Heart right ventricle (tissue), 16 donors: ENCODE data around the gene NR2C1. TPM values are rescaled to one million over a fixed set of nuclear protein-coding genes. Genes with fewer than 3 reads are reported as not detected.
A peak's percentile ranks its signal among the peaks of the same experiment; 100 is the strongest.
"Not testable (repeated sequence)": the region's sequence is repeated elsewhere in the genome, so short reads cannot be mapped to it uniquely, and the experiment has no call there.

Source experiments
- ATAC-seq, 8 donors: fragments of 200-7000 bp; cut with Tn5 transposase; one replicate each; pipeline ENCODE4 v1.9.1; 2020; ENCODE audit warnings: mild to moderate bottlenecking in 8 of 8, moderate library complexity in 8 of 8, moderate number of reproducible peaks in 1 of 8
- DNase-seq, 2 donors: peaks; one replicate each; pipeline ENCODE4 v3.0.0-alpha.2; 2020
- H3K27ac ChIP-seq, 10 donors: fragments of 200-600 bp; sonication (generic) in 2 of 10; one replicate each; pipeline versions ENCODE4 v1.5.0 to v1.8.0; 2020 to 2022; ENCODE audit warnings: mild to moderate bottlenecking in 3 of 10
- H3K27me3 ChIP-seq, 7 donors: fragments of 200-600 bp; one replicate each; pipeline ENCODE4 v1.8.0; 2021 to 2022; ENCODE audit warnings: mild to moderate bottlenecking in 2 of 7
- H3K36me3 ChIP-seq, 9 donors: fragments of 200-600 bp; sonication (generic) in 1 of 9; one replicate each; pipeline versions ENCODE4 v1.5.0 to v1.8.0; 2020 to 2022; ENCODE audit warnings: mild to moderate bottlenecking in 2 of 9
- H3K4me1 ChIP-seq, 9 donors: fragments of 200-600 bp; sonication (generic) in 1 of 9; one replicate each; pipeline versions ENCODE4 v1.5.0 to v1.8.0; 2020 to 2022; ENCODE audit warnings: mild to moderate bottlenecking in 4 of 9
- H3K4me3 ChIP-seq, 10 donors: fragments of 200-600 bp; sonication (generic) in 2 of 10; one replicate each; pipeline versions ENCODE4 v1.5.0 to v1.8.0; 2020 to 2022; ENCODE audit warnings: mild to moderate bottlenecking in 7 of 10, moderate library complexity in 2 of 10
- H3K9me3 ChIP-seq, 11 donors: fragments of 200-600 bp in 10 of 11; sonication (generic) in 2 of 11; one replicate each; pipeline versions ENCODE4 v1.5.0 to v1.8.0; 2013 to 2022; ENCODE audit warnings: mild to moderate bottlenecking in 2 of 11, control low read depth in 1 of 11, moderate library complexity in 1 of 11
- CTCF ChIP-seq, 9 donors: fragments of 200-600 bp; sonication (generic) in 2 of 9; IDR thresholded peaks; one replicate each; pipeline versions ENCODE4 v1.5.0 to v1.8.0; 2021 to 2022; ENCODE audit warnings: antibody characterized with exemption in 9 of 9, mild to moderate bottlenecking in 5 of 9, moderate library complexity in 1 of 9
- WGBS, 2 donors: extraction: QIAGEN DNeasy Blood & Tissue Kit; methylation state at CpG; one replicate each; pipeline ENCODE4 v1.1.7; 2013; ENCODE audit warnings: inconsistent platforms in 1 of 2; 5-methylcytosine and 5-hydroxymethylcytosine counted together
- intact Hi-C, 10 donors: fragments of 100-400 bp; cut with DNase I; formaldehyde crosslinking; loops; one replicate each; pipeline versions ENCODE4 v1.11.1 to v1.14.2; 2022
- polyA plus RNA-seq, 2 donors: library from polyadenylated mRNA; stranded (reverse); fragments of 200-250 nt; gene quantifications; one replicate each; pipeline ENCODE4 v1.2.3, GENCODE V29; 2013
- total RNA-seq, 10 donors: library from RNA; stranded (reverse); fragmentation: NEBNext Ultra II Directional in 3 of 10; extraction: Animal tissue kit (Norgen Biotek cat#: 25700) in 3 of 10; gene quantifications; one replicate each; pipeline versions ENCODE4 v1.2.1 to v1.2.4, GENCODE V29; 2021 to 2023
- donor health status: Arrhythmogenic right ventricular cardiomyopathy.
- donor health status: ischemic (EF 13 %, LVEDD 7.1; RV severe dilation, severe dysfunction).
- donor health status: healthy with polysubstance abuse.
- donor health status: DM: no; HTN: yes; CAD: no.
- donor health status: DM: no; HTN: no; CAD: no.
- donor health status: ischemic (EF 25% LVEDD 6.9; RV normal size, moderate dysfunction).
- donor health status: ischemic (EF 25% LVEDD 5.7; RV mildly dilated, moderate dysfunction).
- donor health status: healthy.
- donor health status: DM: yes; HTN: yes; CAD: no.
- donor health status: Ischemic cardiomyopathy.
- donor health status: ischemic (EF 35%, LVEDD 5.7; RV mildly dilated, moderate dysfunction).
- donor health status: nonischemic (EF 11% LVEDD 7.7; RV severe dilation, severe dysfunction).
- donor health status: DM: yes; HTN: yes; CAD: no.
- donor health status: PGD.
- donor health status: ischemic (EF 29% LVEDD 5.4; RV normal size, mild dysfunction).
- donor health status: nonischemic (EF 23%, LVEDD 6.1; RV moderate dilation, normal function).

Gene NR2C1
- total and polyA plus RNA-seq, 12 donors = 11.3 to 189 (median 38.3) TPM

GRCh38 chr12:95102916-95103671 lies 29.7 kb upstream of the NR2C1 start:
- WGBS, 2 donors = 84 to 85% methylated on average over 8 of the region's 8 CpGs
- peak in 1 of 8 donors; percentile 65 for ATAC-seq
- H3K27ac ChIP-seq = peak overlapping the region in 2 of 10 donors; percentile 7 to 45
- H3K4me1 ChIP-seq = peaks cover 0 to 7% (median under 1%) of the 10 kb centered on the region in 9 donors
- H3K36me3 ChIP-seq = peaks cover 0 to 63% (median 9%) of the 10 kb centered on the region in 9 donors
- no peak overlapping the region for H3K4me3 ChIP-seq
- no peak for DNase-seq
- H3K9me3 ChIP-seq = no peaks in the 10 kb centered on the region
- intact Hi-C loops = no loop called here
- no peaks in the 10 kb centered on the region for H3K27me3 ChIP-seq
- no peak for TF ChIP-seq CTCF (IDR thresholded peaks at IDR 0.05)

DNA sequence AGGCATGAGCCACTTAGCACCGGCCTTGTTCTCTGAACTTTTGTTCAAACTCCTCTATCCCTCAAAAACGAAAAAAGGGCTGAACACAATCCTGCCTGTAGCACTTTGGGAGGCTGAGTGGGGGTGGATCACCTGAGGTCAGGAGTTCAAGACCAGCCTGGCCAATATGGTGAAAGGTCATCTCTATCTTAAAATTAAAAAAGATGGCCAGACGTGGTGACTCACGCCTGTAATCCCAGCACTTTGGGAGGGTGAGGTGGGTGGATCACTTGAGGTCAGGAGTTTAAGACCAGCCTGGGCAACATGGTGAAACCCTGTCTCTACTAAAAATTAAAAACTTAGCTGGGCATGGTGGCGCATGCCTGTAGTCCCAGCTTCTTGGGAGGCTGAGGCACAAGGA lies 28.5 kb upstream of the NR2C1 start:
- Histone ChIP-seq H3K36me3 (peaks cover 0 to 52% (median 9%) of the 10 kb centered on the region in 9 donors), H3K4me1 (peaks cover 0 to 17% (median 8%) of the 10 kb centered on the region in 9 donors)
- ATAC-seq, H3K27ac ChIP-seq, DNase-seq, H3K4me3 ChIP-seq, H3K27me3 ChIP-seq, H3K9me3 ChIP-seq, intact Hi-C loops: not testable (repeated sequence)
- WGBS, 2 donors = 94 to 98% methylated on average over 5 of the region's 5 CpGs

- Histone ChIP-seq H3K36me3 (peaks cover 0 to 44% (median 9%) of the 10 kb centered on the region in 9 donors), H3K27me3 (no peaks in the 10 kb centered on the region), H3K4me3 (no peak overlapping the region), H3K4me1 (peaks cover 0 to 31% (median 13%) of the 10 kb centered on the region in 9 donors), H3K9me3 (no peaks in the 10 kb centered on the region), H3K27ac (peak overlapping the region; percentile 14 to 74 (median 53))
- TF ChIP-seq CTCF (IDR thresholded peaks at IDR 0.05) = no peak
- DNase-seq = no peak
- ATAC-seq = peak; percentile 18 to 76 (median 57)
- WGBS, 2 donors = 46 to 54% methylated on average over 11 of the region's 11 CpGs
- intact Hi-C loops = no loop called here
Observed at GRCh38 chr12:95100264-95101190, 27.1 kb upstream of the NR2C1 start.

DNA sequence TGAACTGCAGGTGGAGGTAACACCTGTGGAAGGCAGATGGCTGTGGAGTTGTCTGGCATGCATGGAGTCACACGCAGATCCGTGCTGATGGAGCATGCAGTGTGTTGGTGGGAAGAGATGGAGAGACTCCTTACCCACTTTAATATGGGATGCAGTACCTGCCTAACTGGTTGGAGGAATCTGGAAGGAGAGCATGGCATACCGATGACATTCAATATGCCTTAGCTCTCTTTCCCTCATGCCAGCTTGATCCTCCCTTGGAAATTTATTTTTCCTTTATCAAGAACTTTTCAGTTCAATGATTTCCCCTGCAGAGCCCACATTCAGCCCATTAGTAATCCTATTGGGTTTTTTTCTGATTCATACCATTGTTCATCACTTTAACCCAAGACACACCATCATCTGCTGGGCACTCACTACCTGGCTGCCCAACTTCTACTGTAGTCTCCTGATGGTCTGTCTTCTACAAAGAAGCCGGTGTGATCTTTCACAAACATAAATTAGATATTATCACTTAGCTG lies 25.9 kb upstream of the NR2C1 start:
- Histone ChIP-seq H3K4me1 (peaks cover 0 to 31% (median 13%) of the 10 kb centered on the region in 9 donors), H3K9me3 (no peaks in the 10 kb centered on the region), H3K4me3 (no peak overlapping the region), H3K27me3 (no peaks in the 10 kb centered on the region), H3K36me3 (peaks cover 0 to 33% (median 6%) of the 10 kb centered on the region in 9 donors), H3K27ac (peak overlapping the region in 3 of 10 donors; percentile 59 to 74 (median 73))
- DNase-seq (no peak), ATAC-seq (no peak)
- 98% methylated on average over 4 of the region's 4 CpGs for WGBS, 2 donors
- intact Hi-C loops = no loop called here
- no peak for TF ChIP-seq CTCF (IDR thresholded peaks at IDR 0.05)
